A549 (cell line): ENCODE results near the gene PEAK3. TPM values are rescaled to one million over a fixed set of nuclear protein-coding genes. Genes with fewer than 3 reads are reported as not detected.
A peak's percentile ranks its signal among the peaks of the same experiment; 100 is the strongest.

Experiments
- ATAC-seq, 2 experiments: fragments of 200-7000 bp in 1 of 2; fragments of >200 bp in 1 of 2; cut with Nextera tagmentation in 1 of 2; cut with Tn5 transposase in 1 of 2; 3 replicates each; pipeline versions ENCODE4 v1.8.0 to v1.9.1; 2018 to 2020; ENCODE audit warnings: mild to moderate bottlenecking in 1 of 2, moderate library complexity in 1 of 2
- CTCF ChIA-PET: fragments of 300-600 bp; sonication (Branson Sonifier 250); formaldehyde crosslinking; extraction: SDS; loops from one replicate; lab custom pipeline; 2021; ENCODE audit warnings: antibody characterized with exemption, inconsistent platforms; lab: Yijun Ruan, JAX
- POLR2A ChIA-PET: fragments of 350-600 bp; formaldehyde crosslinking; extraction: SDS; loops from one replicate; lab custom pipeline; 2021; ENCODE audit warnings: antibody characterized with exemption, inconsistent platforms; lab: Yijun Ruan, JAX
- DNase-seq, 2 experiments: peaks; one replicate each; pipeline versions ENCODE4 v3.0.0 to v3.0.0-alpha.2; 2011 to 2016; ENCODE audit warnings: low read depth in 1 of 2, low spot score in 1 of 2
- FAIRE-seq: peaks from 2 replicates; lab custom pipeline; 2011; peaks lifted over from hg19 to GRCh38; lab: Jason Lieb, UNC
- H3K27ac ChIP-seq, 2 experiments: fragments of >200 bp; sonication (Bioruptor Twin); formaldehyde crosslinking; 3 replicates each; pipeline ENCODE4 v1.5.1; 2016 to 2017
- H3K4me1 ChIP-seq: fragments of >200 bp; sonication (Bioruptor Twin); formaldehyde crosslinking; 3 replicates; pipeline ENCODE4 v1.6.1; 2016
- H3K4me2 ChIP-seq: fragments of >200 bp; sonication (Bioruptor Twin); formaldehyde crosslinking; 3 replicates; pipeline ENCODE4 v1.6.1; 2016
- H3K4me3 ChIP-seq: fragments of >200 bp; sonication (Bioruptor Twin); formaldehyde crosslinking; 3 replicates; pipeline ENCODE4 v1.5.1; 2016
- H3K9me3 ChIP-seq: fragments of >200 bp; sonication (Bioruptor Twin); formaldehyde crosslinking; 3 replicates; pipeline ENCODE4 v1.6.1; 2016
- BHLHE40 ChIP-seq: IDR thresholded peaks from 2 replicates; pipeline ENCODE4 v1.6.1; 2012; ENCODE audit warnings: low read depth, low read length, inconsistent platforms
- CBX2 ChIP-seq: fragments of 200-600 bp; sonication (generic); IDR thresholded peaks from 2 replicates; pipeline ENCODE4 v1.6.1; 2016; ENCODE audit warnings: low read depth, mild to moderate bottlenecking, borderline replicate concordance
- CEBPB ChIP-seq, 2 experiments: fragments of >200 bp in 1 of 2; sonication (Bioruptor Twin) in 1 of 2; formaldehyde crosslinking in 1 of 2; IDR thresholded peaks; 2 replicates each; pipeline ENCODE4 v1.6.1; 2012 to 2016
- EP300 ChIP-seq, 2 experiments: fragments of >200 bp; sonication (Bioruptor Twin); formaldehyde crosslinking; IDR thresholded peaks; 2 replicates in 1 of 2; 3 replicates in 1 of 2; pipeline ENCODE4 v1.6.1; 2016 to 2017
- FOSL2 ChIP-seq, 2 experiments: fragments of 450-650 bp in 1 of 2; fragments of >200 bp in 1 of 2; sonication (Bioruptor Twin) in 1 of 2; formaldehyde crosslinking; IDR thresholded peaks; 2 replicates each; pipeline versions ENCODE4 v1.5.0 to v1.6.1; 2016 to 2020; ENCODE audit warnings: mild to moderate bottlenecking in 1 of 2, moderate library complexity in 1 of 2
- HOXA7 ChIP-seq: fragments of 250-450 bp; sonication (Bioruptor Pico); IDR thresholded peaks from 2 replicates; pipeline ENCODE4 v1.5.0; 2020; ENCODE audit warnings: mild to moderate bottlenecking, moderate library complexity
- HOXB5 ChIP-seq: fragments of 250-450 bp; sonication (Bioruptor Pico); IDR thresholded peaks from 2 replicates; pipeline ENCODE4 v1.5.0; 2020; ENCODE audit warnings: mild to moderate bottlenecking, moderate library complexity
- JUN ChIP-seq, 2 experiments: fragments of >200 bp; sonication (Bioruptor Twin); formaldehyde crosslinking; IDR thresholded peaks; 2 replicates in 1 of 2; 3 replicates in 1 of 2; pipeline ENCODE4 v1.6.1; 2016 to 2017
- JUNB ChIP-seq: fragments of >200 bp; sonication (Bioruptor Twin); formaldehyde crosslinking; IDR thresholded peaks from 2 replicates; pipeline ENCODE4 v1.6.1; 2016
- KDM1A ChIP-seq: fragments of 200-600 bp; sonication (generic); IDR thresholded peaks from 2 replicates; pipeline ENCODE4 v1.6.1; 2016; ENCODE audit warnings: low read depth, mild to moderate bottlenecking
- KDM5A ChIP-seq: fragments of 200-600 bp; sonication (generic); IDR thresholded peaks from 2 replicates; pipeline ENCODE4 v1.6.1; 2016; ENCODE audit warnings: antibody characterized with exemption, mild to moderate bottlenecking
- MAFK ChIP-seq: fragments of 450-650 bp; IDR thresholded peaks from 2 replicates; pipeline ENCODE4 v1.6.1; 2014; ENCODE audit not compliant: partially characterized antibody
- NFE2L2 ChIP-seq: fragments of 150-350 bp; conservative IDR thresholded peaks from 2 replicates; pipeline ENCODE4 v1.6.1; 2014; ENCODE audit warnings: low read length
- PHF8 ChIP-seq: fragments of 200-600 bp; sonication (generic); IDR thresholded peaks from 2 replicates; pipeline ENCODE4 v1.6.1; 2016; ENCODE audit warnings: low read depth, mild to moderate bottlenecking, antibody characterized with exemption, moderate library complexity, borderline replicate concordance
- POLR2AphosphoS2 ChIP-seq: conservative IDR thresholded peaks from 2 replicates; pipeline ENCODE4 v1.6.1; 2012; ENCODE audit warnings: low read length, improper control_type of control experiment, inconsistent platforms
- RAD21 ChIP-seq, 2 experiments: fragments of >200 bp in 1 of 2; sonication (Bioruptor Twin) in 1 of 2; formaldehyde crosslinking in 1 of 2; IDR thresholded peaks in 1 of 2; conservative IDR thresholded peaks in 1 of 2; 2 replicates in 1 of 2; 3 replicates in 1 of 2; pipeline ENCODE4 v1.6.1; 2012 to 2018; ENCODE audit warnings: inconsistent platforms in 1 of 2
- RARB ChIP-seq: fragments of 250-450 bp; sonication (Bioruptor Pico); IDR thresholded peaks from 2 replicates; pipeline ENCODE4 v1.8.0; 2021; ENCODE audit warnings: mild to moderate bottlenecking, moderate library complexity
- RFX5 ChIP-seq: fragments of 450-650 bp; IDR thresholded peaks from 2 replicates; pipeline ENCODE4 v1.7.1; 2014; ENCODE audit warnings: antibody characterized with exemption, mild to moderate bottlenecking, moderate library complexity
- RNF2 ChIP-seq: fragments of 200-600 bp; sonication (generic); IDR thresholded peaks from 2 replicates; pipeline ENCODE4 v1.6.1; 2016; ENCODE audit warnings: low read depth, mild to moderate bottlenecking, antibody characterized with exemption, moderate library complexity, borderline replicate concordance
- WGBS: methylation state at CpG from one replicate; pipeline ENCODE4 v1.1.6; 2017; ENCODE audit errors: missing lambda C conversion rate; 5-methylcytosine and 5-hydroxymethylcytosine counted together
- polyA plus RNA-seq, 4 experiments: library from polyadenylated mRNA; depleted of rRNA in 3 of 4; stranded (reverse); fragments of >200 nt; fragmentation: RNase III in 1 of 4; extraction: RNeasy Plus Mini Kit Qiagen cat#74134 plus additional on column Dnase treatment in 1 of 4; gene quantifications; 2 replicates in 3 of 4; 3 replicates in 1 of 4; pipeline ENCODE4 v1.2.3, GENCODE V29; 2011 to 2017
- TF ChIP-seq, protein P1 (sequence below): fragments of >200 bp; sonication (Bioruptor Twin); formaldehyde crosslinking; IDR thresholded peaks from 3 replicates; pipeline ENCODE4 v1.5.1; 2016

The PEAK3 gene
- polyA plus RNA-seq, 2 of the 4 experiments (the other 2 are of a cell fraction): not detected

DNA sequence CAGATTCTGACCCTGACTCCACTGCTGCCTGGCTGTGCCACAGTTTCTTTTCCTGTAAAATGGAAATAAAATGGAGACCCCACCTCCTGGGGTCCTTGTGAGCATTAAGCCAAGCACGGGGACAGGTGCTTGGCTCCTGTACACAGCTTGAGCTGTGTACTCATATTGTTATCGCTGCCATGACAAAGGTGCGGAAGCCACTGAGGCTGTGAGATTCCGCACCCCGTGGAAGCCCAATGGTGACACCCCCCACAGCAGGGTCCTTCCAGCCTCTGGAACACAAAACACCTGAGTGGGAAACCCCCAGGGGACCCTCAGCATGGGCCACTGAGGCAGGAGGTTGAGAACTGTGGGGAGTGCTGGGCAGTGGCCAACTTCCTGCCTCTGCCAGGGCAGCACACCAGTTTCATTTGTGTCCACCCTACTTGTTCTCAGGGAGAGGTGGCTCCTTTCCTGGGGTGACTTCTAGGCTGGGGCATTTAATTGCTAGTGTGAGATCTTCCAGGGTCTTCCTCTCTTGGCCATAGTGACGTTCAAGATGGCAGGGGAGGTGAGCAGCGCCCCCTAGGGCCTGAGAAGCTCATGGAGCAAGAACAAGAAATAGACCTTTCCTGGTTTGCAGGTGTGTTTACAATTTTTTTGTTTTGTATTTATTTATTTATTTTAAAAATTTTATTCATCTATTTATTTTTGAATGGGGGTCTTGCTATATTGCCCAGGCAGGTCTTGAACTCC is 20.4 kb downstream of the PEAK3 start:
- TF ChIP-seq RAD21 (conservative IDR thresholded peaks at IDR 0.05 in 1 of 2, IDR thresholded peaks at IDR 0.05 in 1 of 2) (peak in 1 of 2 experiments; percentile 28; a peak in 1 of 5 replicates), JUN (IDR thresholded peaks at IDR 0.05) (no peak), MAFK (no peak), RFX5 (no peak), CEBPB (IDR thresholded peaks at IDR 0.05) (no peak), POLR2AphosphoS2 (no peak), BHLHE40 (no peak), KDM5A (no peak), EP300 (IDR thresholded peaks at IDR 0.05) (no peak), RARB (CRISPR knock-in tag) (no peak), RNF2 (no peak), JUNB (no peak)
- TF ChIP-seq, protein P1, sequence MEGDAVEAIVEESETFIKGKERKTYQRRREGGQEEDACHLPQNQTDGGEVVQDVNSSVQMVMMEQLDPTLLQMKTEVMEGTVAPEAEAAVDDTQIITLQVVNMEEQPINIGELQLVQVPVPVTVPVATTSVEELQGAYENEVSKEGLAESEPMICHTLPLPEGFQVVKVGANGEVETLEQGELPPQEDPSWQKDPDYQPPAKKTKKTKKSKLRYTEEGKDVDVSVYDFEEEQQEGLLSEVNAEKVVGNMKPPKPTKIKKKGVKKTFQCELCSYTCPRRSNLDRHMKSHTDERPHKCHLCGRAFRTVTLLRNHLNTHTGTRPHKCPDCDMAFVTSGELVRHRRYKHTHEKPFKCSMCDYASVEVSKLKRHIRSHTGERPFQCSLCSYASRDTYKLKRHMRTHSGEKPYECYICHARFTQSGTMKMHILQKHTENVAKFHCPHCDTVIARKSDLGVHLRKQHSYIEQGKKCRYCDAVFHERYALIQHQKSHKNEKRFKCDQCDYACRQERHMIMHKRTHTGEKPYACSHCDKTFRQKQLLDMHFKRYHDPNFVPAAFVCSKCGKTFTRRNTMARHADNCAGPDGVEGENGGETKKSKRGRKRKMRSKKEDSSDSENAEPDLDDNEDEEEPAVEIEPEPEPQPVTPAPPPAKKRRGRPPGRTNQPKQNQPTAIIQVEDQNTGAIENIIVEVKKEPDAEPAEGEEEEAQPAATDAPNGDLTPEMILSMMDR: peak; percentile 45
- DNase-seq: peak in 1 of 2 experiments; percentile 56
- ChIA-PET CTCF (interaction anchor here (0.7 to 5.1 kb wide), 10 partner anchors 9 to 136 kb away, joined by 3 to 25 read pairs (median 4); partner anchors contain the start of gene PLEKHJ1), POLR2A (no interaction called here)
- Histone ChIP-seq H3K4me3 (no peak overlapping the region), H3K9me3 (no peaks in the 10 kb centered on the region), H3K4me2 (no peak overlapping the region), H3K4me1 (peaks cover 12% of the 10 kb centered on the region), H3K27ac (0 out of 6 replicates have a peak overlapping the region, but pooled peaks of 1 of the 2 experiments have one; percentile 41)
- no peak for FAIRE-seq
- 56% methylated on average over 7 of the region's 7 CpGs for WGBS
- ATAC-seq: no peak

GRCh38 chr19:2260341-2260805 is 21.6 kb downstream of the PEAK3 start:
- Histone ChIP-seq H3K4me3 (no peak overlapping the region), H3K4me2 (no peak overlapping the region), H3K27ac (peak overlapping the region in 1 of 2 experiments; percentile 74; a peak in 2 of 6 replicates), H3K4me1 (peaks cover 9% of the 10 kb centered on the region), H3K9me3 (no peaks in the 10 kb centered on the region)
- ChIA-PET POLR2A (no interaction called here), CTCF (interaction anchor here (0.6 to 5.1 kb wide), 10 partner anchors 7 to 127 kb away, joined by 3 to 25 read pairs (median 4); partner anchors contain the start of genes AMH and PLEKHJ1)
- FAIRE-seq: no peak
- WGBS: 79% methylated on average over 11 of the region's 11 CpGs
- DNase-seq: no peak
- TF ChIP-seq HOXA7 (no peak), CBX2 (no peak), KDM1A (no peak), FOSL2 (IDR thresholded peaks at IDR 0.05) (no peak), FOSL2 (CRISPR knock-in tag; IDR thresholded peaks at IDR 0.05) (no peak), JUN (IDR thresholded peaks at IDR 0.05) (no peak), HOXB5 (CRISPR knock-in tag) (no peak), PHF8 (no peak)
- ATAC-seq: no peak

DNA sequence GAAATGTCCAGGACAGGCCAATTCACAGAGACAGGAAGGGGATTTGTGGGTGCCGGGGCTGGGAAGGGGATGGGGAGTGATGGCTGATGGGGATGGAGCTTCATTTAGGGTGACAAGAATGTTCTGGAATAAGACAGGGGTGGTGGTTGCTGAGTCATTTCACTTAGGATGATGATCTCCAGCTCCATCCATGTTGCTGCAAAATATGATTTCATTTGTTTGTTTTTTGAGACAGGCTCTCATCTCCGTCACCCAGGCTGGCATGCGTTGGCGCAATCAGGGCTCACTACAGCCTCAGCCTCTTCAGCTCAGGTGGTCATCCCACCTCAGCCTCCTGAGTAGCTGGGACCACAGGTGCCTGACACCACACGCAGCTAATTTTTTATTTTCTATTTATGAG is 22.6 kb downstream of the PEAK3 start:
- Histone ChIP-seq H3K4me1 (peaks cover 9% of the 10 kb centered on the region), H3K4me2 (peak overlapping the region; percentile 41; the same call in 2 of the 3 replicates), H3K4me3 (no peak overlapping the region), H3K9me3 (no peaks in the 10 kb centered on the region), H3K27ac (peak overlapping the region; percentile 56 to 74; a peak in 4 of 6 replicates)
- no peak for FAIRE-seq
- CTCF ChIA-PET: interaction anchor here (1.1 to 5.1 kb wide), 6 partner anchors 10 to 103 kb away, joined by 4 to 25 read pairs (median 4); partner anchors contain the start of genes AMH and PLEKHJ1
- WGBS: 61% methylated on average over 5 of the region's 5 CpGs
- POLR2A ChIA-PET: no interaction called here
- peak; percentile 60 to 77; a peak in 5 of 6 replicates for ATAC-seq
- DNase-seq: peak in 1 of 2 experiments; percentile 63
- TF ChIP-seq FOSL2 (IDR thresholded peaks at IDR 0.05): no peak
- TF ChIP-seq FOSL2 (CRISPR knock-in tag; IDR thresholded peaks at IDR 0.05): 0 out of 2 replicates have a peak, but pooled peaks have one; percentile 15
- TF ChIP-seq NFE2L2: 0 out of 2 replicates have a peak, but pooled peaks have one; percentile 19
- peak in 1 of 2 experiments; percentile 53; a peak in 1 of 4 replicates for TF ChIP-seq CEBPB (IDR thresholded peaks at IDR 0.05)
- peak; percentile 27 for TF ChIP-seq MAFK
- no peak for TF ChIP-seq BHLHE40
